ENCODE measurements around the gene S100Z. TPM values are rescaled to one million over a fixed set of nuclear protein-coding genes. Genes with fewer than 3 reads are reported as not detected.
"Not testable (repeated sequence)": the region's sequence is repeated elsewhere in the genome, so short reads cannot be mapped to it uniquely, and the experiment has no call there.

The S100Z gene
- total and polyA plus RNA-seq, 2 experiments from 2014 or later = not detected

DNA sequence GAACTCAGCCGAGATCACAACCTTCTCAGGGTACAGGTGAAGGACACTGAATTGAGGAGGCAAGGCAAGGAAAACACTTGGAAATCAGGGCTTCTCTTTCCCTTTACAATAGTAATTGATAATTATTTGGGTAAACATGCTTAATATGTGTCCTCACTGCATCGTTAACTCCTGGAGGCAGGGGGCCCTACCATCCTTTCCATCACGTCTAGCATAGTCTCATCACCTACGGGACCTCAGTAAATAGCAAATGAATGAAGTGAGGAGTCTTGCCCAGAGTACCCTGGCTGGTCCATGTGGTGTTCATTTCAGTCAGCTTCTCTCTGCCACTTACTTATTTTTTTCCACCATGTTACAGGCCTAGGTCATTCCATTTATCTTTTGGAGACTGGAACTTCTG is 28.7 kb upstream of the S100Z start:
- no peak overlapping the region for H3K27ac ChIP-seq
- H3K36me3 ChIP-seq (ENCODE audit: low read depth) = no peaks in the 10 kb centered on the region
- H3F3A ChIP-seq (ENCODE audit: insufficient read depth) = peaks cover 20% of the 10 kb centered on the region
- 88 to 92% methylated on average over 4 of the region's 4 CpGs for WGBS, 2 experiments (ENCODE audit: low coverage in 1 of 2, low lambda C conversion rate in 2 of 2, missing lambda C conversion rate in 2 of 2)
- no peak overlapping the region for H2AFZ ChIP-seq
- in situ Hi-C loops (cut with MboI) = no loop called here
- TF ChIP-seq EZH2phosphoT487 (IDR thresholded peaks at IDR 0.05; ENCODE audit: insufficient read depth, low read depth) = no peak
- no peak for TF ChIP-seq EZH2 (IDR thresholded peaks at IDR 0.05; ENCODE audit: insufficient read depth, poor library complexity, severe bottlenecking)
- H3K9me2 ChIP-seq (ENCODE audit: insufficient read depth) = no peaks in the 10 kb centered on the region
- no peaks in the 10 kb centered on the region for H3K9me3 ChIP-seq (ENCODE audit: low read depth)
- no peak overlapping the region for H3K4me2 ChIP-seq (ENCODE audit: unreplicated experiment)
- no peak overlapping the region for H3K4me3 ChIP-seq
- no peaks in the 10 kb centered on the region for H3K27me3 ChIP-seq (replicated peaks; ENCODE audit: insufficient read depth)
- no peaks in the 10 kb centered on the region for H4K20me1 ChIP-seq (ENCODE audit: insufficient read depth)
- peaks cover 22% of the 10 kb centered on the region for H3K4me1 ChIP-seq (ENCODE audit: insufficient read depth)
- no peak overlapping the region for H3K9ac ChIP-seq
- H3K79me2 ChIP-seq (ENCODE audit: insufficient read depth) = no peaks in the 10 kb centered on the region
- no peak for DNase-seq

DNA sequence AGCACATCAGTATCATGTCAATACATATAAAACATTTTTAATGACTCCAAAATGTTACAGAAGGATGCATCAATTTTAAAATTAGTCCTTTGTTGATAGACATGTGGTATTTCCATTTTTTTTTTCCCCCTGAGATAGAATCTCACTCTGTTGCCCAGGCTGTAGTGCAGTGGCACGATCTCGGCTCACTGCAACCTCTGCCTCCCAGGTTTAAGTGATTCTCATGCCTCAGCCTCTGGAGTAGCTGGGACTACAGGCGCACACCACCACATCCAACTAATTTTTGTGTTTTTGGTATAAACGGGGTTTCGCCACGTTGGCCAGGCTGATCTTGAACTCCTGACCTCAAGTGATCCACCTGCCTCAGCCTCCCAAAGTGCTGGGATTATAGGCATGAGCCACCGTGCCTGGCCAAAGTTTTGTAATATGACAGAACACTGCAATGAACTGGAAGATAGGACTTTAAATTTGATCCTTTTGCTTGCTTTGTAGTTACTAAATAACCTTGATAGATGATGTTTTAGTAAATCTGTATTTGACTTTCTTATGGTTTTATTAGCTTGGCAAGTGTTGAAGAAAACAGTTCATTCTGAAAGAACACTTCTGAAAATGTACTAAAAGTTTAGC is 27.6 kb upstream of the S100Z start:
- H3K27ac ChIP-seq; H3K79me2 ChIP-seq (ENCODE audit: insufficient read depth); H4K20me1 ChIP-seq (ENCODE audit: insufficient read depth); H3K36me3 ChIP-seq (ENCODE audit: low read depth); H3K4me3 ChIP-seq; H2AFZ ChIP-seq; DNase-seq; in situ Hi-C loops (cut with MboI); H3K9ac ChIP-seq; H3K4me2 ChIP-seq (ENCODE audit: unreplicated experiment); H3K27me3 ChIP-seq (replicated peaks; ENCODE audit: insufficient read depth); H3K9me2 ChIP-seq (ENCODE audit: insufficient read depth); H3K9me3 ChIP-seq (ENCODE audit: low read depth): not testable (repeated sequence)
- 79% methylated on average over 7 of the region's 7 CpGs for WGBS, 2 experiments (ENCODE audit: low coverage in 1 of 2, low lambda C conversion rate in 2 of 2, missing lambda C conversion rate in 2 of 2)
- H3F3A ChIP-seq (ENCODE audit: insufficient read depth) = peaks cover 10% of the 10 kb centered on the region; the same call in 1 of the 2 replicates
- peaks cover 12% of the 10 kb centered on the region for H3K4me1 ChIP-seq (ENCODE audit: insufficient read depth)

DNA sequence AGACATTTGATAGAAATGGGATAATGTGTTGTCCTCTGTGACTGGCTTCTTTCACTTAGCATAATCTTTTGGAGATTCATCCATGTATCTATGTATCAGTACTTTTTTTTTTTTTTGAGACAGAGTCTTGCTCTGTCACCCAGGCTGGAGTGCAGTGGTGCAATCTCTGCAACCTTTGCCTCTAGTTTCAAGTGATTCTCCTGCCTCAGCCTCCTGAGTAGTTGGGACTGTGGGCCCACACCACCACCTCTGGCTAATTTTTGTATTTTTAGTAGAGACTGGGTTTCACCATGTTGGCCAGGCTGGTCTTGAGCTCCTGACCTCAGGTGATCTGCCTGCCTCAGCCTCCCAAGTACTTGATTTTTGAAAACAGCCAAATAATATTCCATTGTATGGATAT is 23.4 kb upstream of the S100Z start:
- H2AFZ ChIP-seq; H3K4me2 ChIP-seq (ENCODE audit: unreplicated experiment); H3K4me1 ChIP-seq (ENCODE audit: insufficient read depth); H3K9me2 ChIP-seq (ENCODE audit: insufficient read depth); H3K9me3 ChIP-seq (ENCODE audit: low read depth); H3F3A ChIP-seq (ENCODE audit: insufficient read depth); in situ Hi-C loops (cut with MboI); H3K9ac ChIP-seq; H3K27me3 ChIP-seq (replicated peaks; ENCODE audit: insufficient read depth); H3K79me2 ChIP-seq (ENCODE audit: insufficient read depth); DNase-seq; H3K27ac ChIP-seq; H3K36me3 ChIP-seq (ENCODE audit: low read depth); H3K4me3 ChIP-seq; H4K20me1 ChIP-seq (ENCODE audit: insufficient read depth): not testable (repeated sequence)

DNA sequence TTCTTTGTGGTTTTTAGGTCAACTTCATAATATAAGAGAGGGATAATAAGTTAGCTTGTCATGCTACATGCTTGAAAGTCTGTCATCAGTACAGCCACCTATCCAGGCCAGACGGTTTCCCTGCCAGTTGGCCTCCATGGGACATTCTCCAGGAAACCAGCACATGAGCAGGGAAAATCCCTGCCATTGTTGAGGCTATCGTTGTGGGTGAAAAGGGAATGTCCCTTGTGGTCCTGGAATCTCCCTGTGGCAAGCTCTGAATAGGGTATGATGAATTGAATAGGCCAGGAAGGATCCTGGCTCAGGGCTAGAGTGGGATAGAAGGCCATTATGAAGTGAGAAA is 18.7 kb upstream of the S100Z start:
- no peak overlapping the region for H2AFZ ChIP-seq
- no peaks in the 10 kb centered on the region for H4K20me1 ChIP-seq (ENCODE audit: insufficient read depth)
- no peak for TF ChIP-seq EZH2phosphoT487 (IDR thresholded peaks at IDR 0.05; ENCODE audit: insufficient read depth, low read depth)
- H3K4me3 ChIP-seq = no peak overlapping the region
- no peaks in the 10 kb centered on the region for H3K36me3 ChIP-seq (ENCODE audit: low read depth)
- H3K4me1 ChIP-seq (ENCODE audit: insufficient read depth) = peaks cover 10% of the 10 kb centered on the region; the same call in 1 of the 2 replicates
- no peaks in the 10 kb centered on the region for H3K9me2 ChIP-seq (ENCODE audit: insufficient read depth)
- WGBS, 2 experiments (ENCODE audit: low coverage in 1 of 2, low lambda C conversion rate in 2 of 2, missing lambda C conversion rate in 2 of 2) = 27 to 31% methylated on average over 2 of the region's 2 CpGs
- H3K4me2 ChIP-seq (ENCODE audit: unreplicated experiment) = no peak overlapping the region
- H3K9ac ChIP-seq = no peak overlapping the region
- H3F3A ChIP-seq (ENCODE audit: insufficient read depth) = no peaks in the 10 kb centered on the region
- no peaks in the 10 kb centered on the region; the same call in 1 of the 2 replicates for H3K79me2 ChIP-seq (ENCODE audit: insufficient read depth)
- H3K27me3 ChIP-seq (replicated peaks; ENCODE audit: insufficient read depth) = no peaks in the 10 kb centered on the region
- peak; percentile 51 for DNase-seq
- no peaks in the 10 kb centered on the region for H3K9me3 ChIP-seq (ENCODE audit: low read depth)
- H3K27ac ChIP-seq = no peak overlapping the region
- in situ Hi-C loops (cut with MboI) = no loop called here

DNA sequence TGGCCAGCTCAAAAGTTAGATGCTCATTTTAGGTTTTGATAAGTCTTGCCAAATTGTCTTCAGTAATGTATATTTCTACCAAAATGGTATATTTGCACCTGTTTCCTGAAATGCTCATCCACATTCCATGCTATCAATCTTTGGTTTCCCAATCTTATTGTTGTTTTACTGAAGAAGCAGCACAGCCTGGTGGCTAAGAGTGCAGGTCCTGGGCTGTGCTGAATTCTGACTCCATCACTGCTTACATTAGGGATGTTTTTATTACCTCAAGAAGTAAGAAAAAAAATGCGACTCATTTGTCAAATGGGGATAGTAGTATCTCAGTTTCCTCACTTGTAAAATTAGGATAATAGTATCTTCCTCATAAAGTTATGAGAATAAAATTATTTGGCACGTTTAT is 13.6 kb upstream of the S100Z start:
- H3K4me2 ChIP-seq (ENCODE audit: unreplicated experiment) = no peak overlapping the region
- no peaks in the 10 kb centered on the region for H3K9me3 ChIP-seq (ENCODE audit: low read depth)
- in situ Hi-C loops (cut with MboI) = no loop called here
- peaks cover 19% of the 10 kb centered on the region for H3K4me1 ChIP-seq (ENCODE audit: insufficient read depth)
- no peak overlapping the region for H3K4me3 ChIP-seq
- H3F3A ChIP-seq (ENCODE audit: insufficient read depth) = peaks cover 14% of the 10 kb centered on the region
- DNase-seq = no peak
- H3K9me2 ChIP-seq (ENCODE audit: insufficient read depth) = no peaks in the 10 kb centered on the region
- no peaks in the 10 kb centered on the region for H4K20me1 ChIP-seq (ENCODE audit: insufficient read depth)
- no peaks in the 10 kb centered on the region for H3K27me3 ChIP-seq (replicated peaks; ENCODE audit: insufficient read depth)
- no peak overlapping the region for H2AFZ ChIP-seq
- no peaks in the 10 kb centered on the region for H3K79me2 ChIP-seq (ENCODE audit: insufficient read depth)
- H3K27ac ChIP-seq = no peak overlapping the region
- 80 to 86% methylated on average over 2 of the region's 2 CpGs for WGBS, 2 experiments (ENCODE audit: low coverage in 1 of 2, low lambda C conversion rate in 2 of 2, missing lambda C conversion rate in 2 of 2)
- no peak for TF ChIP-seq EZH2 (IDR thresholded peaks at IDR 0.05; ENCODE audit: insufficient read depth, poor library complexity, severe bottlenecking)
- no peak for TF ChIP-seq EZH2phosphoT487 (IDR thresholded peaks at IDR 0.05; ENCODE audit: insufficient read depth, low read depth)
- H3K9ac ChIP-seq = no peak overlapping the region
- H3K36me3 ChIP-seq (ENCODE audit: low read depth) = no peaks in the 10 kb centered on the region
